ENCODE results near the gene GKN2.
"Not testable (repeated sequence)": the region's sequence is repeated elsewhere in the genome, so short reads cannot be mapped to it uniquely, and the experiment has no call there.

The GKN2 gene

GRCh38 chr2:68917034-68917718 lies 35.5 kb downstream of the GKN2 start:
- DNase-seq = no peak

GRCh38 chr2:68916226-68916625 lies 36.5 kb downstream of the GKN2 start:
- no peak for DNase-seq

- no peak for DNase-seq
Observed at GRCh38 chr2:68915393-68915792, 37.3 kb downstream of the GKN2 start.

- DNase-seq = no peak
Observed at GRCh38 chr2:68913359-68913758, 39.3 kb downstream of the GKN2 start.

- peak; percentile 53 for DNase-seq
Observed at GRCh38 chr2:68912732-68913131, 40.0 kb downstream of the GKN2 start.

GRCh38 chr2:68912111-68912510 lies 40.6 kb downstream of the GKN2 start:
- no peak for DNase-seq

GRCh38 chr2:68911709-68912108 lies 41.0 kb downstream of the GKN2 start:
- no peak for DNase-seq

GRCh38 chr2:68911246-68911645 lies 41.4 kb downstream of the GKN2 start:
- DNase-seq = no peak

- DNase-seq = peak; percentile 73
Observed at GRCh38 chr2:68909793-68910674, 42.7 kb downstream of the GKN2 start.

- DNase-seq = peak; percentile 96
Observed at GRCh38 chr2:68908392-68908970, 44.2 kb downstream of the GKN2 start.

GRCh38 chr2:68907920-68908253 lies 44.8 kb downstream of the GKN2 start:
- DNase-seq = no peak

- DNase-seq = peak; percentile 32
Observed at GRCh38 chr2:68907232-68907919, 45.3 kb downstream of the GKN2 start.

GRCh38 chr2:68906716-68907115 lies 46.0 kb downstream of the GKN2 start:
- DNase-seq = no peak

- DNase-seq = no peak
Observed at GRCh38 chr2:68905116-68905515, 47.6 kb downstream of the GKN2 start.

GRCh38 chr2:68901561-68901960 lies 51.1 kb downstream of the GKN2 start:
- no peak for DNase-seq

GRCh38 chr2:68901199-68901514 lies 51.5 kb downstream of the GKN2 start:
- DNase-seq = no peak

- DNase-seq = no peak
Observed at GRCh38 chr2:68900496-68901198, 52.0 kb downstream of the GKN2 start.

GRCh38 chr2:68895981-68896380 lies 56.7 kb downstream of the GKN2 start:
- not testable (repeated sequence) for DNase-seq

All from CD4-positive, alpha-beta T cell treated with Interleukin-4 for 4 hours (primary cell).